COLO829 (cell line): ENCODE results near the gene C11orf24.
"Not testable (repeated sequence)": the region's sequence is repeated elsewhere in the genome, so short reads cannot be mapped to it uniquely, and the experiment has no call there.

Experiments
- DNase-seq: peaks from one replicate; pipeline ENCODE4 v3.0.0; 2012; ENCODE audit warnings: low spot score

The C11orf24 gene

GRCh38 chr11:68271781-68272608, at the start of gene C11orf24:
Gene C11orf24 (minus strand): TSS chr11:68271973. CDS start chr11:68263767, 8,206 bp downstream.
- peak; percentile 96 for DNase-seq

DNA sequence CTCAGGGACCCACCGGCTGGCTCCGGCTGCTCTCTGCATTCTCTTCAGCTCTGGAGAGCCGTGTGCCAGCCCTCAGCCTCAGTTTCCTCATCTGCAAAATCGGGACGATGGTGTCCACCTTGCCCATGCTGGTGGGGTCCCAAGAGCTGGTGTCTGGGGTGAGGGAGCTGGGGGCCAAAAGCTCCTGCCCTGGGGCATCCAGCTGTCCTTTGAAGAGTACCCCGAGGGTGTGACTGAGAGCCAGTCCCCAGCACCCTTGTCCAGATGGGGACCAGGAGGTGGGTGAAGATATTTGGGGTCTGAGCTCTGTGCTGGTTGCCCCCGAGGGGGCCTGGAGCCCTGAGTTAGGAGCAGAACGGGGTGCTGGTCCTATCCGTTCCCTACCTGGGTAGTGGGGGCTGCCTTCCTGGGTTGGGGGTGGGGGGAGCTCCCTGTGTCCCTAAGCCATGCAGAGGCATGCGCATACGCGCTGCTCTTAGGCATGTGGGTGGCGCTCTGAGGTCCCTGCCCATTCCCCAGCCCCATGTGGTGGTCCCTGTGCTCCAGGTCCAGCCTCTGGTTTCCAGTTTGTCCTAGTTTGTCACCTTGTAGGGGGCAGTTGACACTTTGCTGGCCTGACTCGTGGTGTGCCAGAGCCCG, 45.5 kb upstream of the C11orf24 start:
- DNase-seq, result no peak

- no peak for DNase-seq
These were observed 43.6 kb upstream of the C11orf24 start for GRCh38 chr11:68315171-68315920.

GRCh38 chr11:68314203-68315170, 42.7 kb upstream of the C11orf24 start:
- DNase-seq, result no peak

GRCh38 chr11:68313574-68314202, 41.9 kb upstream of the C11orf24 start:
- no peak for DNase-seq

GRCh38 chr11:68312780-68313573, 41.2 kb upstream of the C11orf24 start:
- DNase-seq, result no peak

GRCh38 chr11:68312117-68312779, 40.5 kb upstream of the C11orf24 start, which contains the start of gene LRP5:
Gene LRP5 (plus strand): TSS chr11:68312591. CDS start chr11:68312715, 124 bp downstream.
- no peak for DNase-seq

DNA sequence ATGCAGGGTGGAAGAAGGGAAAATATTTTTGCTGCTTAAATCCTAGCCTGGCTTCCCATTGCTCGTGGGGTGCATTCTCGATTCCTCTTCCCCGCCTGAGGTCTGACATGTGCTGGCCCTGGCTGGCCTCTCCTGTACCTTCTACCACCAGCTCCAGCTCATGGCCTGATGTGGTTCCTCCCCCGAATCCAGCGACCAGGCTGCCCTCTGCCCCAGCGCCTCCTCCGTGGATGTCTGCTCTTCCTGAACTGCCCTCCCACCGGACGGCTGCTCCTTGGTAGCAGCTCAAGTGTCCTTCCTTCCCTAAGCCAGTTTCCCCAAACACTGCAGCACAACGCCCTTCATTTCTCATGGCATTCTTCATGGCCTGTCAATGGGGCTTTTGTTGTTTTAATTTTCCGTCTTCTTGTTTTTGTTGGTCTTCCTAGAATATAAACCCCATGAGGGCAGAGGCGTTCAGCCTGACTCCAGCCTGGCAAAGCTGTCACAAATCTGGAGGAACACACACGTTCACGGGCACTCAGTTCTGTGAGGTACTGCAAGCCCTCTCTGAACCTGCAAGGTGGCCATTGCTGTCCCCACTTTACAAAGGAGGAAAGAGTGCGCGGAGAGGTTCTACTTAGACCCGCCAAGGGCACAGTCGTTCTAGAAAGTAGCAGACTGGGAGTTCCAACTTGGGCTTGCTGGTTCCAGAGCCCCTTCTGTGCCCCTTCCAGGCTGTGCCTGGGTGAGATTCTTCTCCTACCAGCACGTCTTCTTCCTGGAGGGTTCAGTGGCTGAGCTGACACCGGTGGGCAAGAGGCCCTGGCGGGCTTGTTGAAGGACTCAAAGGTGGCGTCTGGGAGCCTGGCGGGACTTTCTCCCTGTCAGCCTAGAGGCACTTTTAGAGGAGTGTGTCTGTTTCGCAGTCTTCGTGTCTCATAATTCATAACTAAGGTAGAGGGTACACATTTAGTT, 39.7 kb upstream of the C11orf24 start:
- no peak for DNase-seq

GRCh38 chr11:68309621-68310185, 37.9 kb upstream of the C11orf24 start:
- DNase-seq, result no peak

DNA sequence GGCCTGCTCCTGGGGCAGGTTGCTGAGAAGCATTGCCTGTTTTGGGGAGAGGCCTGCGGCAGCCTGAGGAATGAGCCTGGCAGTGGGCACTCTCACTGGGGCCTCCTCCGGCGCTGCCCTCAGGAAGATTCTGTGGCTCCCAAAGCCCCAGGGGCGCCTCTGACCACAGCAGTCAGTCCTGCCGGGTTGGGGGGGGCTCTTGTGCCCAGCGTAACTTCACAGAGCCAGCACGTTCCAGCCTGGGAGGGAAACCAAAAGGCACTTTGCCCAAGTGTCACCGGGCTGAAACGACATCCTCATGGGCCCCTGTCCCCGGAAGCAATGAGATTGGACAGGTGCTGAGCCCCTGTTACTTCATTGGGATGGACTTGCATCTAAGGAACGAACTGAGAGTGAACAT, 36.3 kb upstream of the C11orf24 start:
- no peak for DNase-seq

GRCh38 chr11:68306636-68307035, 34.9 kb upstream of the C11orf24 start:
- DNase-seq, result no peak

DNA sequence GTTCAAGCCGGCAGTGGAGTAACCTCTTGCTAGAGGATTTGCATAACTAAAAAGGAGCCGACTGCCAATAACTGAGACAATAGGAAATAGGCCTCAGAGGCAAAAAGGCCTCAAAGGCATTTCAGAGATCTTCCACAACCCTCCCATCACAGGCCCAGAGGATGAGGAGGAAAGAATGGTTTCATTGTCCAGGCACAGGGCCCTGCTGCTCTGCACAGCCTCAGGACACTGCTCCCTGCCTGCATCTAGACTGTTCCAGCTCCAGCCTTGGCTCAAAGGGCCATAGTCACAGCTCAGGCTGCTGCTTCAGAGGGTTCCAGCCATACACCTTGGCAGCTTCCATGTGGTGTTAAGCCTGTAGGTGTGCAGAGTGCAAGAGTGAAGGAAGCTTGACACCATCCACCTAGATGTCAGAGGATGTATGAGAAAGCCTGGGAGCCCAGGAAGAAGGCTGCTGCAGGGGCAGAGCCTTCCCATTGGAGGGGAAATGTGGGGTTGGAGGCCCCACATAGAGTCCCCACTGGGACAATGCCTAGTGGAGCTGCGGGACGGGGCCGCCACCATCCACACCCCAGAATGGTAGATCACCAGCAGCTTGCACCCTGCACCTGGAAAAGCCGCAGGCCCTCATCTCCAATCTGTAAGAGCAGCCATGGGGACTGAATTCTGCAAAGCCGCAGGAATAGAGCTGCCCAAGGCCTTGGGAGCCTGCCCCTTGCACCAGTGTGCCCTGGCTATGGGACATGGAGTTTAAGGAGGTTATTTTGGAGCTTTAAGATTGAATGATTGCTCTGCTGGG, 32.4 kb upstream of the C11orf24 start:
- no peak for DNase-seq

DNA sequence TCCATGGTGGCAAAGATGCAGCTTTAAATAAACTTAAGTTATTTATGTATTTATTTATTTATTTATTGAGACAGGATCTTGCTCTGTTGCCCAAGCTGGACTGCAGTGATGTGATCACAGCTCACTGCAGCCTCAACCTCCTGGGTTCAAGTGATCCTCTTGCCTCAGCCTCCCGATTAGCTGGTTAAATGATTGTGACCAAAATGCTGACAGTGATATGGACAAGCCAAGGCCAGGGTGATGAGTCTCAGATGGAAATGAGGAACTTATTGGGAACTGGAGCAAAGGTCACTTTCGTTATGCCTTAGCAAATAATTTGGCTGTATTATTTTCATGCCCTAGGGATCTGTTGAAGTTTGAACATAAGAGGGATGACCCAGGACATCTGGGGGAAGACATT, 31.3 kb upstream of the C11orf24 start:
- DNase-seq, result no peak

DNA sequence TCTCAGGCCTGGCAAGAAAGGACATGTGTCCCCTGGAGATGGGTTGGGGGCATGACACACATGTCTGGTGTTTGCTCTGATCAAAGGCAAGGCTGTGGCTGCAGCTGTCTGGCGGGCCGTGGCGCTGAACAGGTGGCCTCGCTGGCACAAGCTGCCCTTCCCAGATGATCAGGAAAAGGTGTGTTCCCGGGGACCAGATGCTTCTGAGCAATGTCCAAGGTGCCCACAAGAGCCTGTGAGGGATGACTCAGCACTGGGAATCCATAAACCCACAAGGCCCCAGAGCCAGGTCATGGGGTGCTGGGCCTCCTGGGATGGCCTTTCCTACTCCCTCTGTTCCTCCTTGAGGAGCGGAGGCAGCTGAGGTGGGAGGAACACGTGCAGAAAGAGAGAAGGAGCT, 30.9 kb upstream of the C11orf24 start:
- no peak for DNase-seq

DNA sequence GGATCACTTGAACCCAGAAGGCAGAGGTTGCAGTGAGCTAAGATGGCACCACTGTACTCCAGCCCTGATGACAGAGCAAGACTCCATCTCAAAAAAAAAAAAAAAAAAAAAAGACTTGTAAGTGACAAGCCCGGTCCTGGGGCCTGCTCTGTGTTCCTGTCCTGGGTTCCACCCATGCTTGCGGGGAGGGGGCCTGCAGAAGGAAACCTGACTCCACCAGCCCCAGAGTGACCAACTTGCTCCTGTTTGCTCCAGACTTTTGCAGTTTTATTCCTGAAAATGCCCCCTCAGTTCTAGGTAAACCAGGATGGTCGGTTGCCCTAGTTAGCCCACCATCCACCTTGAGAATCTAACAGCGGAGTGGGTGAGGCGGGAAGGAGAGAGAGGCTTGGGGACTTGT, 30.5 kb upstream of the C11orf24 start:
- no peak for DNase-seq

- no peak for DNase-seq
These were observed 28.5 kb upstream of the C11orf24 start for GRCh38 chr11:68300076-68300830.

DNA sequence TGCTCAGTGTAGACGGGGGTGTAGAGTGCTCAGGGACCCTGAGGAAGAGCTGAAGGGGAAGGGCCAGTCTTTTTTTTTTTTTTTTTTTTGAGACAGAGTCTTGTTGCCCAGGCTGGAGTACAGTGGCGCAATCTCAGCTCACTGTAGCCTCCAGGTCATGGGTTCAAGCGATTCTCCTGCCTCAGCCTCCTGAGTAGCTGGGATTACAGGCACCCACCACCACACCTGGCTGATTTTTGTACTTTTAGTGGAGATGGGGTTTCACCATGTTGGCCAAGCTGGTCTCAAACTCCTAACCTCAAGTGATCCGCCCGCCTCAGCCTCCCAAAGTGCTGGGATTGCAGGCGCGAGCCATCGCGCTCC, 27.7 kb upstream of the C11orf24 start:
- not testable (repeated sequence) for DNase-seq
